ENCODE measurements around the gene R3HCC1L.

R3HCC1L gene

DNA sequence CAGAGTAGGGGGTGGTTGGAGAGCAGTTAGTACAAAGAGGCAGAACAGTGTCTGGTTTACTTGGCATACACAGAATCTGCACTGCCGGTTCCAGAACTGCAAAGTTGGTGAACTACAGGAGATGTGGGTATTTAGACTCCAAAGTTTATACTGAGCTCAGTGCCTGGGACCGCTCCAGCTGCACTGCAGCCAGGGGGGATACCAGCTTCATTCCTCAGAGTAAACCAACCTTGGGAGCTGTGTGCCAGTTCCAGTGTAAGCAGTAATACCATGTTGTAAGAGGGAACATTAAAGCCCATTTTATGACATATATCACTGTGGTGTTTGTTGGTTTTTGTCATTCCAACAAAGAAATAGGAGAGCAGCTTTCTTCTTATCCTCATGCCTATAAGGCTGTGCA is 110.1 kb downstream of the R3HCC1L start:
- TF ChIP-seq, protein P1, sequence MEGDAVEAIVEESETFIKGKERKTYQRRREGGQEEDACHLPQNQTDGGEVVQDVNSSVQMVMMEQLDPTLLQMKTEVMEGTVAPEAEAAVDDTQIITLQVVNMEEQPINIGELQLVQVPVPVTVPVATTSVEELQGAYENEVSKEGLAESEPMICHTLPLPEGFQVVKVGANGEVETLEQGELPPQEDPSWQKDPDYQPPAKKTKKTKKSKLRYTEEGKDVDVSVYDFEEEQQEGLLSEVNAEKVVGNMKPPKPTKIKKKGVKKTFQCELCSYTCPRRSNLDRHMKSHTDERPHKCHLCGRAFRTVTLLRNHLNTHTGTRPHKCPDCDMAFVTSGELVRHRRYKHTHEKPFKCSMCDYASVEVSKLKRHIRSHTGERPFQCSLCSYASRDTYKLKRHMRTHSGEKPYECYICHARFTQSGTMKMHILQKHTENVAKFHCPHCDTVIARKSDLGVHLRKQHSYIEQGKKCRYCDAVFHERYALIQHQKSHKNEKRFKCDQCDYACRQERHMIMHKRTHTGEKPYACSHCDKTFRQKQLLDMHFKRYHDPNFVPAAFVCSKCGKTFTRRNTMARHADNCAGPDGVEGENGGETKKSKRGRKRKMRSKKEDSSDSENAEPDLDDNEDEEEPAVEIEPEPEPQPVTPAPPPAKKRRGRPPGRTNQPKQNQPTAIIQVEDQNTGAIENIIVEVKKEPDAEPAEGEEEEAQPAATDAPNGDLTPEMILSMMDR (IDR thresholded peaks at IDR 0.05; ENCODE audit: borderline replicate concordance, insufficient read depth, low read depth, low read length): no peak
- H3K4me3 ChIP-seq (ENCODE audit: low read depth, low read length): no peak overlapping the region

DNA sequence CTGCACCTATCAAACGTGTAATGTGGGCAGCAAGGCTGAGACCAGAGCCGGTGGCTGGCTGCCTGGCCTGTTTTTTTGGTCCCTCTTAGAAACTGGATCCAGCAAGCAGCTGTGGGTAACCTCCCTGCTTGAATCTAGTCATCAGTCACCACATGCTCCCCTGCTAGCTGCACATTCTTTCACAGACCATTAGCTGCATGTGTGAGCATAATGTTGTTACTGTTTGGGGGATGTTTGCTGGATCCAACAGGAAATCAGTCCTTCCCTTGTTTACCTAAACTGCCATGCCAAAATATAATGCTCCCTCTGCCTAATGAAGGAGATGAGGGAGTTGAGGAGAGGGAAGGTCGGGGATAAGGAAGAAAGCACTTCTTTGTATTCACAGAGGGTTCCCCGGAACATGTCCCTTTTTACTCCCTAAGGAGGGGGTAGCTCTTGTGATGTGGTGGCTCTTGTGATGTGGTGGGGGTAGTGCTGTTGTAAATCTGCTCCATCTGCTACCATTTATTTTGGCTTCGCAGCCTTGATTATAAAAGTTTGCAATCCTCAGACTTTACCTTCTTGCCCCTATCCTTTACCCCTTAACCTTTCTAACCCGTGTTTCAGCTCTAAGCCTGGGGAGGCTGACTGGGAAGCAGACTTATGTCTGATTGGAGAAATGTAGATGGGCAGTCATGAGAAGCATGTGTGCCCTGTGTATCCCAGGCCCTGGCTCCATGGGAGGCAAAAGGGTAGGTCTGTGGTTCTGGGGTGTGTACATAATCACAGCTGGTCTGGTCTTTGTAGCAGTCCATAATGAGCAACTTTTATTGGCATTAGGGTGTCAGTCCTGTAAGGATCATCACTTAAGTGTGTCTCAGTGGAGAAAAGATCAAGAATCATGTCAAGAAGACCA is 112.7 kb downstream of the R3HCC1L start:
- TF ChIP-seq, protein P1 (IDR thresholded peaks at IDR 0.05; ENCODE audit: borderline replicate concordance, insufficient read depth, low read depth, low read length): no peak

DNA sequence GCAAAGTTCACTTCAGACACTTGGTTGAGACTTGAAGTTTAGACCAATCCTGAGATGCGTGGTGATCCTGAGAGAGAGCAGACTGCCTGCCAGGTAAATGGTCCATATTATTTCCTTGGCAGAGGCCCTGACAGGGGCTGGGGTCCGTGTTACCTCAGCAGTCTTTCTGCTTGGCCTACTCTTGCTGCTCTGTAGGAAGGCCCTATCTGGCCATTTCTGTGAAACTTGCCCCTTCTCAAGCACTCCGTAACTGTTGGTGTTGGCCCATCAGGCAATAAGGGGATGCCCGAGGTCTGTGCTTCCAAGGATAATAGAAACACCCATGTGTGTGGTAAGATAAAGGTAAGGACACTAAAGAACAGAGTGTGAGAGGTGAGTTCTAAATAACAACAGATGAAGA is 113.6 kb downstream of the R3HCC1L start:
- TF ChIP-seq, protein P1 (IDR thresholded peaks at IDR 0.05; ENCODE audit: borderline replicate concordance, insufficient read depth, low read depth, low read length): no peak
- H3K4me3 ChIP-seq (ENCODE audit: low read depth, low read length): no peak overlapping the region

More for the DNA sequence above, 112.7 kb downstream of the R3HCC1L start:
- H3K4me3 ChIP-seq (ENCODE audit: low read depth, low read length): no peak overlapping the region

DNA sequence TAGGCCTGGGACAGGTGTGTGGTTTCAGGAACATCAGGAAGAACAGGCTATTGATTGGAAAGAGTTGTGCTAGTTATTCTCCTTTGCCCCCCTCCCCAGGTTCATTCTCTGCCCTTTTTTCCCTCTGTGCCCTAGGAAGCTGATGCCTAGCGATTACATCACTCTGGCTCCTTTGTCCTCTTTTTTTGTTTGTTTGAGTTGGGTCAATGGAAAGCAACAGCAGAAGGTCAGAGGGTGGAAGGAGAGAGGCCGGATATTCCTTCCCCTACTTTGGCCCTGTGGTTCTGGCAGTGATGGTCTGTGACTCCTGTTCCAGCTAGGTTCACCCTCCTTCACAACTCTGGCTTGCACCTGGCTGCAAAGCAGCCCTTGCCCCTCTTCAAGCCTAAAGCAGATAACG is 114.7 kb downstream of the R3HCC1L start:
- H3K4me3 ChIP-seq (ENCODE audit: low read depth, low read length): no peak overlapping the region
- TF ChIP-seq, protein P1 (IDR thresholded peaks at IDR 0.05; ENCODE audit: borderline replicate concordance, insufficient read depth, low read depth, low read length): no peak

DNA sequence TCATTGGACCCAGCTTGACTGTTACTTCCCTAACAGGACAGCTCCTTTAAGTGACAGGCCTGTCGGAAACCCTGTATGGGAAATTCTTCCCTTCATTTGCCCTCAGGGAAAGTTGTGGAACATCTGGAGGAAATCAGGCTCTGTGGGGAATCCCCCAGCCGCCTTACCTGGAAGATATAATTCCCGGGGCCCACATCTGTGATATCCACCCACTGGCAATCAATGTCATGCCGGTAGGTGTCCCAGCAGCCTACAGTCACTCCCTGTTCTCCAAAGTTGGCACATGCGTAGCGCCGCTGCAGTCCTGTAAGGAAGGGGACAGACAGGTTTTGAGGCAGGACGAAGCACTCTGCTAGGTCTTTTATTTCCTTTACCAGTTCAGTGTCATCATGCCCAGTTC is 116.9 kb downstream of the R3HCC1L start:
- TF ChIP-seq, protein P1 (IDR thresholded peaks at IDR 0.05; ENCODE audit: borderline replicate concordance, insufficient read depth, low read depth, low read length): no peak
- no peak overlapping the region for H3K4me3 ChIP-seq (ENCODE audit: low read depth, low read length)

DNA sequence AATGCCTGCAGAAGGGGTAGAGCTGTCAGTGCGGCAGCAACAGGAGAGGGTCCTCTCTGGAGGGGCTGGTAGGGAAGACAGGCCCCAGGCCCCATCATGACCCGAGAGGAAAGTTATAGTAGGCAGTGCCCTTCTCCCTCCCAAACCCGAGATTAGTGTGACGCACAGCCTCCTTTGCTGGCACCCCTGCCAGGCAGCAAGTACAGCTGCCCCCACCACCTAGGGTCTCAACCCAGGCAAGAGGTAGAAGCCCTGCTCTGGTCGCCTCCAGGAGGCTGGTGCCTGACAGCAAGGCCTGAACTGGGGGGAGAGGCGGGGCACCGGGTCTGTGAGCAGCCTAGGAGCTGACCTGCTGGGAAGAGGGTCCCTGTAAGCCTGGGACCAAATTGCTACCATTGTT is 118.0 kb downstream of the R3HCC1L start:
- TF ChIP-seq, protein P1 (IDR thresholded peaks at IDR 0.05; ENCODE audit: borderline replicate concordance, insufficient read depth, low read depth, low read length): no peak

DNA sequence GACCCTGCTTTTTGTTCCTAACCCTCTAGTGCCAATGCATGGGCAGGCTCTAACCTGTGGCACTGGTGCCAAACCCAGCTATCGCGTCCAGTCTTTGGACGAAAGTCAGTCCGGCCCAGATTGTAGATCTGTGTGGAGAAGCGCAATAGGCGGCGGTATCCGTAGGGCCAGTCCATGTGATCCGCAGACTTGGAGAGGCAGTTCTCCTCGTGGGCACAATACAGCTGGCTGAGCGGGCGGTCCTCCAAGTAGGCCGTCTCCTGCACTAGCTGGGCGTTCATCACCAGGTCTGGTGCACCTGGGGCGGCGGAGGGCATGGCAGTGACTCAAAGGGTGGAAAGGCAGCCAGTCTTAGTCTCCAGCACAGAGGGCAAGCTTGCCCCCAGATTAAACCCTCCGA is 119.0 kb downstream of the R3HCC1L start:
- no peak overlapping the region for H3K4me3 ChIP-seq (ENCODE audit: low read depth, low read length)
- TF ChIP-seq, protein P1 (IDR thresholded peaks at IDR 0.05; ENCODE audit: borderline replicate concordance, insufficient read depth, low read depth, low read length): no peak

More for the DNA sequence above, 118.0 kb downstream of the R3HCC1L start:
- H3K4me3 ChIP-seq (ENCODE audit: low read depth, low read length): no peak overlapping the region
